Measurements from ENCODE around the gene MAML3. TPM values are rescaled to one million over a fixed set of nuclear protein-coding genes. Genes with fewer than 3 reads are reported as not detected.

The MAML3 gene
- total and polyA plus RNA-seq, 5 donors from 2014 or later = 0.11 to 1.1 (median 0.16) TPM; not detected in 1

DNA sequence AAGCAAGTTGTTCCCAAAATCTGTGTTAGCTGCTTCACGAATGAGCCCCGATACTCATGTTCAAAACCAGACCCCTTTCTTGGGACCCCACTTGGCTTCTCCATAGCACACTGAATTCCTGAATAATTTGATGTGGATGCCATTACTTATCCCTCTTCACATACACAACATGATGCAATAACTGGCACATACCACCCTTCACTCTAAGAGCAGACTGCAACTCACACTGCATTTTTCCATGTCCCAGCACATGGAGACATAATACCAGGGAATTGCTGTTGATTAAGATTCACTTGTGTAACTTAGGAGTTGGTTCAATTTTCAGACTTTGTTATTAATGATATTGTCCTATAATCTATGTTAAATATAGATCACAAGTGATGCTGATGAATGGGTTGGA is 213.4 kb downstream of the MAML3 start:
- H3K27me3 Mint-ChIP-seq = no peaks in the 10 kb centered on the region
- no peak for ATAC-seq (ENCODE audit: low read depth in 2 of 2)

DNA sequence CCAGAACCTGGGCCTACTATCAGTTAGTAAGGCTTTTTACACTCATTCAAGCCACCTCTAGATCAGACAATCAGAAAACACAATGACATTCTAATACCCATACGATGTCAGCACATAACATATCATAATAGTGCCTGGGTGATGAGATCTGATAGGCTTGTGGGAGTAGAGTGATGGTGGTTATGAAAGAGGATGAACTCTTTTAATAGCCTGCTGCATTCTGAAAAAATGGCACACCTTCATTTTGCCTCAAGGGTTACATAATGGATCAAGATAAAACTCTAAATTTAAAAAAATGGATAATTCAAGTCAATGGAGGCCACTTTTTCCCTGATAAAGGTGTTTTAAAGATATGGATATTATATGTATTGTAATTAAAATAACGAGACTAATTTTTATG is 215.6 kb downstream of the MAML3 start:
- no peak overlapping the region for H3K27ac Mint-ChIP-seq
- DNase-seq = no peak
- no peaks in the 10 kb centered on the region for H3K9me3 Mint-ChIP-seq
- no peak for ATAC-seq (ENCODE audit: low read depth in 2 of 2)
- peaks cover 3% of the 10 kb centered on the region for H3K36me3 Mint-ChIP-seq
- H3K27me3 Mint-ChIP-seq = no peaks in the 10 kb centered on the region
- Histone ChIP-seq H3K36me3 (ENCODE audit: control insufficient read depth, insufficient read depth, low read length) (no peaks in the 10 kb centered on the region), H3K27me3 (ENCODE audit: control insufficient read depth, insufficient read depth, low read length) (no peaks in the 10 kb centered on the region), H3K4me1 (ENCODE audit: control insufficient read depth, insufficient read depth, low read length, poor library complexity, severe bottlenecking) (no peaks in the 10 kb centered on the region), H3K27ac (ENCODE audit: insufficient read depth, low read length, poor library complexity, severe bottlenecking) (no peak overlapping the region), H3K9me3 (ENCODE audit: control insufficient read depth in 2 of 2, low read length in 2 of 2) (no peaks in the 10 kb centered on the region), H3K4me3 (ENCODE audit: low read depth, low read length) (no peak overlapping the region)
- H3K4me3 Mint-ChIP-seq = no peak overlapping the region
- H3K4me1 Mint-ChIP-seq = no peaks in the 10 kb centered on the region

More for the DNA sequence above, 213.4 kb downstream of the MAML3 start:
- Histone ChIP-seq H3K36me3 (ENCODE audit: control insufficient read depth, insufficient read depth, low read length) (no peaks in the 10 kb centered on the region), H3K4me1 (ENCODE audit: control insufficient read depth, insufficient read depth, low read length, poor library complexity, severe bottlenecking) (no peaks in the 10 kb centered on the region), H3K9me3 (ENCODE audit: control insufficient read depth in 2 of 2, low read length in 2 of 2) (no peaks in the 10 kb centered on the region), H3K27me3 (ENCODE audit: control insufficient read depth, insufficient read depth, low read length) (no peaks in the 10 kb centered on the region), H3K4me3 (ENCODE audit: low read depth, low read length) (no peak overlapping the region), H3K27ac (ENCODE audit: insufficient read depth, low read length, poor library complexity, severe bottlenecking) (no peak overlapping the region)
- peaks cover 3% of the 10 kb centered on the region for H3K36me3 Mint-ChIP-seq
- no peak for DNase-seq
- no peaks in the 10 kb centered on the region for H3K9me3 Mint-ChIP-seq
- H3K27ac Mint-ChIP-seq = no peak overlapping the region
- H3K4me3 Mint-ChIP-seq = no peak overlapping the region
- no peaks in the 10 kb centered on the region for H3K4me1 Mint-ChIP-seq

GRCh38 chr4:139935911-139936310 is 218.1 kb downstream of the MAML3 start:
- H3K36me3 ChIP-seq (ENCODE audit: control insufficient read depth, insufficient read depth, low read length) = no peaks in the 10 kb centered on the region
- Mint-ChIP-seq H3K36me3 (no peaks in the 10 kb centered on the region), H3K4me1 (no peaks in the 10 kb centered on the region), H3K4me3 (no peak overlapping the region), H3K9me3 (no peaks in the 10 kb centered on the region), H3K27me3 (no peaks in the 10 kb centered on the region), H3K27ac (no peak overlapping the region)
- no peak overlapping the region for H3K27ac ChIP-seq (ENCODE audit: insufficient read depth, low read length, poor library complexity, severe bottlenecking)
- no peak for ATAC-seq (ENCODE audit: low read depth in 2 of 2)
- no peak overlapping the region for H3K4me3 ChIP-seq (ENCODE audit: low read depth, low read length)
- H3K27me3 ChIP-seq (ENCODE audit: control insufficient read depth, insufficient read depth, low read length) = no peaks in the 10 kb centered on the region
- DNase-seq = no peak
- H3K9me3 ChIP-seq (ENCODE audit: control insufficient read depth in 2 of 2, low read length in 2 of 2) = no peaks in the 10 kb centered on the region
- H3K4me1 ChIP-seq (ENCODE audit: control insufficient read depth, insufficient read depth, low read length, poor library complexity, severe bottlenecking) = no peaks in the 10 kb centered on the region

- no peaks in the 10 kb centered on the region for H3K4me1 ChIP-seq (ENCODE audit: control insufficient read depth, insufficient read depth, low read length, poor library complexity, severe bottlenecking)
- Mint-ChIP-seq H3K27me3 (no peaks in the 10 kb centered on the region), H3K4me1 (no peaks in the 10 kb centered on the region), H3K36me3 (no peaks in the 10 kb centered on the region), H3K4me3 (no peak overlapping the region), H3K9me3 (no peaks in the 10 kb centered on the region), H3K27ac (no peak overlapping the region)
- H3K27me3 ChIP-seq (ENCODE audit: control insufficient read depth, insufficient read depth, low read length) = no peaks in the 10 kb centered on the region
- H3K4me3 ChIP-seq (ENCODE audit: low read depth, low read length) = no peak overlapping the region
- no peak overlapping the region for H3K27ac ChIP-seq (ENCODE audit: insufficient read depth, low read length, poor library complexity, severe bottlenecking)
- H3K9me3 ChIP-seq (ENCODE audit: control insufficient read depth in 2 of 2, low read length in 2 of 2) = no peaks in the 10 kb centered on the region
- ATAC-seq (ENCODE audit: low read depth in 2 of 2) (no peak), DNase-seq (no peak)
- H3K36me3 ChIP-seq (ENCODE audit: control insufficient read depth, insufficient read depth, low read length) = no peaks in the 10 kb centered on the region
These were observed 219.2 kb downstream of the MAML3 start for GRCh38 chr4:139934708-139935195.

- Mint-ChIP-seq H3K4me3 (no peak overlapping the region), H3K4me1 (no peaks in the 10 kb centered on the region), H3K27me3 (no peaks in the 10 kb centered on the region), H3K9me3 (no peaks in the 10 kb centered on the region), H3K27ac (no peak overlapping the region), H3K36me3 (no peaks in the 10 kb centered on the region)
- Histone ChIP-seq H3K4me1 (ENCODE audit: control insufficient read depth, insufficient read depth, low read length, poor library complexity, severe bottlenecking) (no peaks in the 10 kb centered on the region), H3K27ac (ENCODE audit: insufficient read depth, low read length, poor library complexity, severe bottlenecking) (no peak overlapping the region), H3K4me3 (ENCODE audit: low read depth, low read length) (no peak overlapping the region), H3K27me3 (ENCODE audit: control insufficient read depth, insufficient read depth, low read length) (no peaks in the 10 kb centered on the region), H3K9me3 (ENCODE audit: control insufficient read depth in 2 of 2, low read length in 2 of 2) (no peaks in the 10 kb centered on the region), H3K36me3 (ENCODE audit: control insufficient read depth, insufficient read depth, low read length) (no peaks in the 10 kb centered on the region)
- DNase-seq (no peak), ATAC-seq (ENCODE audit: low read depth in 2 of 2) (no peak)
These were observed 219.8 kb downstream of the MAML3 start for GRCh38 chr4:139934057-139934707.

GRCh38 chr4:139933541-139933940 is 220.4 kb downstream of the MAML3 start:
- Mint-ChIP-seq H3K27me3 (no peaks in the 10 kb centered on the region), H3K36me3 (no peaks in the 10 kb centered on the region), H3K27ac (no peak overlapping the region), H3K4me3 (no peak overlapping the region), H3K4me1 (no peaks in the 10 kb centered on the region), H3K9me3 (no peaks in the 10 kb centered on the region)
- Histone ChIP-seq H3K27me3 (ENCODE audit: control insufficient read depth, insufficient read depth, low read length) (no peaks in the 10 kb centered on the region), H3K4me3 (ENCODE audit: low read depth, low read length) (no peak overlapping the region), H3K27ac (ENCODE audit: insufficient read depth, low read length, poor library complexity, severe bottlenecking) (no peak overlapping the region), H3K4me1 (ENCODE audit: control insufficient read depth, insufficient read depth, low read length, poor library complexity, severe bottlenecking) (no peaks in the 10 kb centered on the region), H3K9me3 (ENCODE audit: control insufficient read depth in 2 of 2, low read length in 2 of 2) (no peaks in the 10 kb centered on the region), H3K36me3 (ENCODE audit: control insufficient read depth, insufficient read depth, low read length) (no peaks in the 10 kb centered on the region)
- no peak for DNase-seq
- no peak for ATAC-seq (ENCODE audit: low read depth in 2 of 2)

- no peak overlapping the region for H3K4me3 Mint-ChIP-seq
- no peaks in the 10 kb centered on the region for H3K9me3 Mint-ChIP-seq
- Histone ChIP-seq H3K4me1 (ENCODE audit: control insufficient read depth, insufficient read depth, low read length, poor library complexity, severe bottlenecking) (no peaks in the 10 kb centered on the region), H3K27me3 (ENCODE audit: control insufficient read depth, insufficient read depth, low read length) (no peaks in the 10 kb centered on the region), H3K36me3 (ENCODE audit: control insufficient read depth, insufficient read depth, low read length) (no peaks in the 10 kb centered on the region), H3K9me3 (ENCODE audit: control insufficient read depth in 2 of 2, low read length in 2 of 2) (no peaks in the 10 kb centered on the region), H3K4me3 (ENCODE audit: low read depth, low read length) (no peak overlapping the region), H3K27ac (ENCODE audit: insufficient read depth, low read length, poor library complexity, severe bottlenecking) (no peak overlapping the region)
- no peaks in the 10 kb centered on the region for H3K4me1 Mint-ChIP-seq
- no peak for ATAC-seq (ENCODE audit: low read depth in 2 of 2)
- no peaks in the 10 kb centered on the region for H3K36me3 Mint-ChIP-seq
- DNase-seq = no peak
- no peaks in the 10 kb centered on the region for H3K27me3 Mint-ChIP-seq
- no peak overlapping the region for H3K27ac Mint-ChIP-seq
These were observed 220.9 kb downstream of the MAML3 start for GRCh38 chr4:139933104-139933503.

DNA sequence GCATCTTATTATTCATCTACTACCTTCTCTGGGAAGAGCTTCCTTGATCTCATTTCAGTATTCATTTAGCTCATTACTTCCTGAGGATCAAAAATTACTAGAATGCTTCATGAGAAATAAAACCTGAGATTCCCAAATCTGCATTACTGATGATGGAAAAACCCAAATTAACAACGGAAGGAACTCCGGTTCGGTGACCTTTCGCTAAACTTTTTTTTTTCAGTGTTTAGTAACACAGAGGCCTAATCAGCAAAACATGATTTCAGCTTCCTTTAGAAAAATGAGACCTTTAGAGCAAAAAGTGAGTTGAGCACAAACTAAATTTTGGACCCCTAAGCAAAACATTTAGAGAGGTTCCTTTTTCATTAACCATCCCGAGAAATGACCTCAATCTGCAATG is 229.2 kb downstream of the MAML3 start:
- Mint-ChIP-seq H3K4me3 (no peak overlapping the region), H3K4me1 (no peaks in the 10 kb centered on the region), H3K27me3 (peaks cover 16% of the 10 kb centered on the region), H3K9me3 (no peaks in the 10 kb centered on the region), H3K27ac (no peak overlapping the region), H3K36me3 (no peaks in the 10 kb centered on the region)
- Histone ChIP-seq H3K36me3 (ENCODE audit: control insufficient read depth, insufficient read depth, low read length) (no peaks in the 10 kb centered on the region), H3K4me3 (ENCODE audit: low read depth, low read length) (no peak overlapping the region), H3K27me3 (ENCODE audit: control insufficient read depth, insufficient read depth, low read length) (peaks cover 5% of the 10 kb centered on the region), H3K27ac (ENCODE audit: insufficient read depth, low read length, poor library complexity, severe bottlenecking) (no peak overlapping the region), H3K4me1 (ENCODE audit: control insufficient read depth, insufficient read depth, low read length, poor library complexity, severe bottlenecking) (no peaks in the 10 kb centered on the region), H3K9me3 (ENCODE audit: control insufficient read depth in 2 of 2, low read length in 2 of 2) (no peaks in the 10 kb centered on the region)
- DNase-seq (no peak), ATAC-seq (ENCODE audit: low read depth in 2 of 2) (no peak)

Measured in CD4-positive, CD25-positive, alpha-beta regulatory T cell (primary cell).